SK-N-SH (cell line): Measurements from ENCODE around the gene NFATC3.

ENCODE experiments used
- FOXJ3 ChIP-seq: sonication (generic); formaldehyde crosslinking; IDR thresholded peaks from 2 replicates; pipeline ENCODE4 v1.5.1; 2020; ENCODE audit warnings: mild to moderate bottlenecking, missing genetic modification reagents
- MAX ChIP-seq: IDR thresholded peaks from 2 replicates; pipeline ENCODE4 v1.4.0; 2012; ENCODE audit warnings: low read depth
- MXI1 ChIP-seq: IDR thresholded peaks from 2 replicates; pipeline ENCODE4 v1.6.1; 2012; ENCODE audit warnings: mild to moderate bottlenecking, low read depth, low read length, improper control_type of control experiment
- NRF1 ChIP-seq: IDR thresholded peaks from 2 replicates; pipeline ENCODE4 v1.6.1; 2012; ENCODE audit warnings: low read depth, mild to moderate bottlenecking, low read length
- REST ChIP-seq: IDR thresholded peaks from 2 replicates; pipeline ENCODE4 v1.6.1; 2012; ENCODE audit warnings: mild to moderate bottlenecking, low read depth, low read length, moderate library complexity
- SMC3 ChIP-seq: IDR thresholded peaks from 2 replicates; pipeline ENCODE4 v1.6.1; 2012; ENCODE audit warnings: low read depth, low read length, improper control_type of control experiment
- TF ChIP-seq, protein P1 (sequence below): fragments of 200-600 bp; sonication (generic); IDR thresholded peaks from 2 replicates; pipeline ENCODE4 v1.6.1; 2017; ENCODE audit warnings: antibody characterized with exemption, mild to moderate bottlenecking, moderate library complexity

- TF ChIP-seq, protein P1, sequence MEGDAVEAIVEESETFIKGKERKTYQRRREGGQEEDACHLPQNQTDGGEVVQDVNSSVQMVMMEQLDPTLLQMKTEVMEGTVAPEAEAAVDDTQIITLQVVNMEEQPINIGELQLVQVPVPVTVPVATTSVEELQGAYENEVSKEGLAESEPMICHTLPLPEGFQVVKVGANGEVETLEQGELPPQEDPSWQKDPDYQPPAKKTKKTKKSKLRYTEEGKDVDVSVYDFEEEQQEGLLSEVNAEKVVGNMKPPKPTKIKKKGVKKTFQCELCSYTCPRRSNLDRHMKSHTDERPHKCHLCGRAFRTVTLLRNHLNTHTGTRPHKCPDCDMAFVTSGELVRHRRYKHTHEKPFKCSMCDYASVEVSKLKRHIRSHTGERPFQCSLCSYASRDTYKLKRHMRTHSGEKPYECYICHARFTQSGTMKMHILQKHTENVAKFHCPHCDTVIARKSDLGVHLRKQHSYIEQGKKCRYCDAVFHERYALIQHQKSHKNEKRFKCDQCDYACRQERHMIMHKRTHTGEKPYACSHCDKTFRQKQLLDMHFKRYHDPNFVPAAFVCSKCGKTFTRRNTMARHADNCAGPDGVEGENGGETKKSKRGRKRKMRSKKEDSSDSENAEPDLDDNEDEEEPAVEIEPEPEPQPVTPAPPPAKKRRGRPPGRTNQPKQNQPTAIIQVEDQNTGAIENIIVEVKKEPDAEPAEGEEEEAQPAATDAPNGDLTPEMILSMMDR = no peak
- TF ChIP-seq MAX (no peak), MXI1 (no peak), NRF1 (no peak), FOXJ3 (CRISPR knock-in tag) (no peak), REST (no peak), SMC3 (no peak)
Measured at GRCh38 chr16:68090533-68090932, 5.4 kb downstream of the NFATC3 start.
